ENCODE results near the gene KCNAB3.

The KCNAB3 gene

DNA sequence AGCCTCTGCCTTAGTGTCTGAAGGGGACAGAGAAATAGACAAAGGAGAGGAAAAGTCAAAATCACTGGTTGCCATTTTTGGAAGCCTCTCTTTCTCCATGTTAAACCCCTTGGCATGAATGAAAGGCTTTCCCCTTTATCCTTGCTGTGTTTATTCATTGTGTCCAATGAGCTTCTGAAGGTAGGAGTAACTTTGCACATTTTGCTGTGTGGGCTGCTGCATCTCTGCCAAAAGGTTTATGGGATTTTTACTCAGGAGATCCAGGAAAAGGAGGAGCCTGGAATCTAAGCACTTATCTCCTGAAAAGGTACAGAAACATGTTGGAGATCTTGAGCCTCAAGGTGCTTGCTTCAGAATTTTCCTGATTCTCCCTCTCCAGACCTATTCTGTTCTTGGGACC is 6.2 kb upstream of the KCNAB3 start:
- Histone ChIP-seq H3K27me3 (ENCODE audit: insufficient read depth, low read depth, severe bottlenecking) (no peaks in the 10 kb centered on the region), H3K4me3 (ENCODE audit: low read depth, low read length) (no peak overlapping the region), H3K27ac (no peak overlapping the region), H3K36me3 (peaks cover 70% of the 10 kb centered on the region), H3K9me3 (ENCODE audit: severe bottlenecking) (no peaks in the 10 kb centered on the region)
- no peak for DNase-seq
- TF ChIP-seq CTCF (IDR thresholded peaks at IDR 0.05; ENCODE audit: low read depth, low read length): no peak

DNA sequence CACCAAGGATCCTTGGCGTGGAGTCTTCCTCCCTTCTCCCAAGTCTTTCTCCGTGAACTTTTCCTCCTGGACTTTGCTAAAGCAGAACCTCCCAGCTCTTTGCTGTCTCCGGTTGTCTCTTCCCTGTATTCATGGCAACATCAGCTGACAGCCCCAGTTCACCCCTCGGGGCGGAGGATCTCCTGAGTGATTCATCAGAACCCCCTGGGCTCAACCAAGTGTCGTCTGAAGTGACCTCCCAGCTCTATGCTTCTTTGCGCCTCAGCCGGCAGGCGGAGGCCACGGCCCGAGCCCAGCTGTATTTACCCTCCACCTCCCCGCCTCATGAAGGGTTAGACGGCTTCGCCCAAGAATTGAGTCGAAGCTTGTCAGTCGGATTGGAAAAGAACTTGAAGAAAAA is 3.3 kb upstream of the KCNAB3 start:
- peak; percentile 33 for DNase-seq
- peak overlapping the region; percentile 95 for H3K4me3 ChIP-seq (ENCODE audit: low read depth, low read length)
- H3K27ac ChIP-seq: peak overlapping the region; percentile 6
- no peaks in the 10 kb centered on the region for H3K27me3 ChIP-seq (ENCODE audit: insufficient read depth, low read depth, severe bottlenecking)
- no peaks in the 10 kb centered on the region for H3K9me3 ChIP-seq (ENCODE audit: severe bottlenecking)
- no peak for TF ChIP-seq CTCF (IDR thresholded peaks at IDR 0.05; ENCODE audit: low read depth, low read length)
- H3K36me3 ChIP-seq: peaks cover 44% of the 10 kb centered on the region

DNA sequence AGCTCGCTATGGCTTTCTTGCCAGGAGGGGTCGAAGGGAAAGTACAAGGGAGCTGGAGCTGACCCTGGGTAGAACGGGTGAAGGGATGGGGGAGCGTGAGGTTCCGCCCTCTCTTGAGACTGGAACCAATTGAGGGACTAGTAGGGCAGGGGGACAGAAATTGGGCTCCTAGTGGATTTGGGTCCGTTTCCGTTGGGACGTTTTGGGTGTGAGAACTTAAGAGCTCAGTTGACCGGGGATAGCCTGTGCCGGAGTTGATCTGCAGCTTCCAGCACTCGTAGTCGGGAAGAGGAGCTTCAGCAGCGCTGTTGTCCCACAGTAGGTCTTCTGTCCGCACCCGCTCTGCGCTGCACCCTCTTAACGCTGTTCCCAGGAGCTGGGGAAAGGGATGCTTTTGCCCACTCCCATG is 2.8 kb upstream of the KCNAB3 start:
- no peak for DNase-seq
- peak overlapping the region; percentile 95 for H3K4me3 ChIP-seq (ENCODE audit: low read depth, low read length)
- H3K27me3 ChIP-seq (ENCODE audit: insufficient read depth, low read depth, severe bottlenecking): no peaks in the 10 kb centered on the region
- H3K27ac ChIP-seq: peak overlapping the region; percentile 91
- TF ChIP-seq CTCF (IDR thresholded peaks at IDR 0.05; ENCODE audit: low read depth, low read length): no peak
- H3K9me3 ChIP-seq (ENCODE audit: severe bottlenecking): no peaks in the 10 kb centered on the region
- H3K36me3 ChIP-seq: peaks cover 43% of the 10 kb centered on the region

- H3K27ac ChIP-seq: peak within 1 kb of the TSS; percentile 91
- peak; percentile 99 for DNase-seq
- TF ChIP-seq CTCF (IDR thresholded peaks at IDR 0.05; ENCODE audit: low read depth, low read length): no peak
These were observed 2.2 kb upstream of the KCNAB3 start, which contains the start of the genes CNTROB and TRAPPC1 for GRCh38 chr17:7931709-7932482. CNTROB (plus strand) TSS chr17:7932206; CDS start chr17:7933080, 874 bp downstream. TRAPPC1 (minus strand) TSS chr17:7931946; CDS start chr17:7931829, 117 bp downstream.

GRCh38 chr17:7930841-7931631 is 1.4 kb upstream of the KCNAB3 start:
- Histone ChIP-seq H3K27ac (peak overlapping the region; percentile 66), H3K27me3 (ENCODE audit: insufficient read depth, low read depth, severe bottlenecking) (no peaks in the 10 kb centered on the region), H3K4me3 (ENCODE audit: low read depth, low read length) (peak overlapping the region; percentile 95), H3K36me3 (peaks cover 28% of the 10 kb centered on the region), H3K9me3 (ENCODE audit: severe bottlenecking) (no peaks in the 10 kb centered on the region)
- DNase-seq: no peak
- TF ChIP-seq CTCF (IDR thresholded peaks at IDR 0.05; ENCODE audit: low read depth, low read length): no peak

More at GRCh38 chr17:7931709-7932482, 2.2 kb upstream of the KCNAB3 start, which contains the start of the genes CNTROB and TRAPPC1:
- H3K27me3 ChIP-seq (ENCODE audit: insufficient read depth, low read depth, severe bottlenecking): no peaks in the 10 kb centered on the region
- peaks cover 37% of the 10 kb centered on the region for H3K36me3 ChIP-seq
- H3K4me3 ChIP-seq (ENCODE audit: low read depth, low read length): peak within 1 kb of the TSS; percentile 95
- no peaks in the 10 kb centered on the region for H3K9me3 ChIP-seq (ENCODE audit: severe bottlenecking)
